Superior temporal gyrus (tissue), 1 donor: Measurements from ENCODE around the gene CPE.
"Not testable (repeated sequence)": the region's sequence is repeated elsewhere in the genome, so short reads cannot be mapped to it uniquely, and the experiment has no call there.

Source experiments
- DNase-seq: peaks from one replicate; pipeline ENCODE4 v3.0.0-alpha.2; 2016; ENCODE audit errors: extremely low spot score

CPE gene

GRCh38 chr4:165461159-165461821, 82.5 kb downstream of the CPE start:
- DNase-seq, result no peak

- no peak for DNase-seq
Observed at GRCh38 chr4:165462009-165462408, 83.2 kb downstream of the CPE start.

GRCh38 chr4:165464376-165464775, 85.6 kb downstream of the CPE start:
- no peak for DNase-seq

GRCh38 chr4:165464813-165465381, 86.1 kb downstream of the CPE start:
- DNase-seq, result peak; percentile 83

- no peak for DNase-seq
Observed at GRCh38 chr4:165470009-165470408, 91.2 kb downstream of the CPE start.

- no peak for DNase-seq
Observed at GRCh38 chr4:165472943-165473676, 94.3 kb downstream of the CPE start.

- DNase-seq, result no peak
Observed at GRCh38 chr4:165474784-165475705, 96.2 kb downstream of the CPE start.

GRCh38 chr4:165475706-165476070, 96.9 kb downstream of the CPE start:
- DNase-seq, result no peak

- no peak for DNase-seq
Observed at GRCh38 chr4:165476214-165477098, 97.6 kb downstream of the CPE start.

- no peak for DNase-seq
Observed at GRCh38 chr4:165477799-165478198, 99.0 kb downstream of the CPE start.

GRCh38 chr4:165478260-165478659, 99.5 kb downstream of the CPE start:
- DNase-seq, result no peak

GRCh38 chr4:165481053-165481835, 102.4 kb downstream of the CPE start:
- no peak for DNase-seq

GRCh38 chr4:165489786-165490185, 111.0 kb downstream of the CPE start:
- no peak for DNase-seq

- not testable (repeated sequence) for DNase-seq
Observed at GRCh38 chr4:165492583-165492982, 113.8 kb downstream of the CPE start.

- peak; percentile 46 for DNase-seq
Observed at GRCh38 chr4:165493359-165493758, 114.6 kb downstream of the CPE start.

GRCh38 chr4:165502916-165503907, 124.4 kb downstream of the CPE start:
- no peak for DNase-seq

GRCh38 chr4:165504184-165504583, 125.4 kb downstream of the CPE start:
- DNase-seq, result no peak

- DNase-seq, result no peak
Observed at GRCh38 chr4:165505958-165506837, 127.4 kb downstream of the CPE start.
